HCT116 (cell line): ENCODE results near the gene NEK7. TPM values are rescaled to one million over a fixed set of nuclear protein-coding genes. Genes with fewer than 3 reads are reported as not detected.
"Not testable (repeated sequence)": the region's sequence is repeated elsewhere in the genome, so short reads cannot be mapped to it uniquely, and the experiment has no call there.

ENCODE experiments used
- ATAC-seq: fragments of 200-7000 bp; cut with Tn5 transposase; 2 replicates; pipeline ENCODE4 v1.9.1; 2020; ENCODE audit warnings: mild to moderate bottlenecking, moderate library complexity
- BruUV-seq: library from RNA; stranded (reverse); fragments of 400-500 nt; replicated peaks from 2 replicates; lab custom pipeline; 2021; lab: Mats Ljungman, UMichigan
- CTCF ChIA-PET: fragments of 300-600 bp; sonication (Branson Sonifier 250); formaldehyde crosslinking; loops from one replicate; lab custom pipeline; 2021; ENCODE audit warnings: antibody characterized with exemption; lab: Charles Lee
- POLR2A ChIA-PET: fragments of 300-600, 350-600 bp; sonication (Branson Sonifier 250); formaldehyde crosslinking; loops from one replicate; lab custom pipeline; 2021; ENCODE audit warnings: antibody characterized with exemption; lab: Charles Lee
- RAD21 ChIA-PET, 2 experiments: fragments of 300-600 bp; sonication (Branson Sonifier 250); formaldehyde crosslinking; loops; one replicate each; lab custom pipeline; 2023; ENCODE audit warnings: low total read pairs in 2 of 2; ENCODE audit not compliant: uncharacterized antibody in 2 of 2, unreplicated experiment in 2 of 2, low non-redundant PET in 1 of 2; lab: Charles Lee
- DNase-seq: peaks from one replicate; pipeline ENCODE4 v3.0.0-alpha.2; 2010; ENCODE audit warnings: low read depth, low spot score
- H2AFZ ChIP-seq: fragments of 200-600 bp; shearing (Covaris generic), sonication (generic); 2 replicates; pipeline ENCODE4 v1.6.1; 2017; ENCODE audit warnings: low read depth, mixed run types, mixed read lengths, antibody characterized with exemption, low read length; ENCODE audit not compliant: poor library complexity, severe bottlenecking
- H3K27ac ChIP-seq: 2 replicates; pipeline ENCODE4 v1.5.1; 2012; ENCODE audit warnings: low read depth, low read length
- H3K27me3 ChIP-seq: fragments of 200-600 bp; sonication (generic); 2 replicates; pipeline ENCODE4 v1.6.1; 2016; ENCODE audit warnings: mixed run types, low read length, mixed read lengths; ENCODE audit not compliant: insufficient read depth
- H3K36me3 ChIP-seq, 2 experiments: fragments of 200-500 bp in 1 of 2; fragments of 200-600 bp in 1 of 2; sonication (Bioruptor generic) in 1 of 2; sonication (generic) in 1 of 2; 2 replicates each; pipeline versions ENCODE4 v1.5.1 to v1.6.1; 2014 to 2016; ENCODE audit warnings: low read length in 2 of 2, inconsistent platforms in 1 of 2, mixed read lengths in 1 of 2, mixed run types in 1 of 2; ENCODE audit not compliant: insufficient read depth in 2 of 2, control insufficient read depth in 1 of 2
- H3K4me1 ChIP-seq, 2 experiments: fragments of 200-600 bp in 1 of 2; sonication (generic) in 1 of 2; 2 replicates each; pipeline versions ENCODE4 v1.5.1 to v1.6.1; 2012 to 2017; ENCODE audit warnings: low read length in 2 of 2, inconsistent platforms in 1 of 2, mild to moderate bottlenecking in 1 of 2, mixed read lengths in 1 of 2, mixed run types in 1 of 2, moderate library complexity in 1 of 2; ENCODE audit not compliant: insufficient read depth in 2 of 2, control insufficient read depth in 1 of 2
- H3K4me2 ChIP-seq: fragments of 200-600 bp; sonication (generic); 2 replicates; pipeline ENCODE4 v1.6.1; 2017; ENCODE audit warnings: mixed run types, low read length, mixed read lengths
- H3K4me3 ChIP-seq, 2 experiments: fragments of 200-600 bp in 1 of 2; sonication (generic) in 1 of 2; replicated peaks in 1 of 2; 2 replicates each; pipeline ENCODE4 v1.5.1; 2011 to 2016; ENCODE audit warnings: low read length in 2 of 2, control low read depth in 1 of 2, low read depth in 1 of 2, mild to moderate bottlenecking in 1 of 2, mixed read lengths in 1 of 2, mixed run types in 1 of 2
- H3K79me2 ChIP-seq: fragments of 200-600 bp; sonication (generic); 2 replicates; pipeline ENCODE4 v1.6.1; 2017; ENCODE audit warnings: mild to moderate bottlenecking, mixed run types, low read length, moderate library complexity, mixed read lengths; ENCODE audit not compliant: insufficient read depth
- H3K9ac ChIP-seq: fragments of 200-600 bp; sonication (generic); 2 replicates; pipeline ENCODE4 v1.6.1; 2016; ENCODE audit warnings: low read length, mixed read lengths
- H3K9me2 ChIP-seq: fragments of 200-600 bp; sonication (generic), shearing (Covaris generic); 2 replicates; pipeline ENCODE4 v1.6.1; 2017; ENCODE audit warnings: mixed run types, mild to moderate bottlenecking, moderate library complexity; ENCODE audit not compliant: insufficient read depth
- H3K9me3 ChIP-seq, 2 experiments: fragments of 200-500 bp in 1 of 2; fragments of 200-600 bp in 1 of 2; sonication (Bioruptor generic) in 1 of 2; sonication (generic) in 1 of 2; 2 replicates each; pipeline ENCODE4 v1.6.1; 2014 to 2017; ENCODE audit warnings: low read length in 2 of 2, mixed read lengths in 2 of 2, inconsistent platforms in 1 of 2, low read depth in 1 of 2, mild to moderate bottlenecking in 1 of 2, mixed run types in 1 of 2, moderate library complexity in 1 of 2; ENCODE audit not compliant: control insufficient read depth in 1 of 2, insufficient read depth in 1 of 2
- H4K20me1 ChIP-seq: fragments of 200-600 bp; sonication (generic), shearing (Covaris generic); 2 replicates; pipeline ENCODE4 v1.6.1; 2017; ENCODE audit warnings: mixed run types, mild to moderate bottlenecking, moderate library complexity; ENCODE audit not compliant: insufficient read depth
- ATF3 ChIP-seq: IDR thresholded peaks from 2 replicates; pipeline ENCODE4 v1.6.1; 2012
- CBX3 ChIP-seq: IDR thresholded peaks from 2 replicates; pipeline ENCODE4 v1.6.1; 2012; ENCODE audit warnings: low read depth
- CEBPB ChIP-seq: IDR thresholded peaks from 2 replicates; pipeline ENCODE4 v1.6.1; 2012; ENCODE audit warnings: low read depth
- EGR1 ChIP-seq: IDR thresholded peaks from 2 replicates; pipeline ENCODE4 v1.6.1; 2012; ENCODE audit warnings: low read depth
- ELF1 ChIP-seq: IDR thresholded peaks from 2 replicates; pipeline ENCODE4 v1.6.1; 2012; ENCODE audit warnings: low read depth, borderline replicate concordance
- JUND ChIP-seq: IDR thresholded peaks from 2 replicates; pipeline ENCODE4 v1.6.1; 2012
- POLR2AphosphoS5 ChIP-seq: IDR thresholded peaks from 2 replicates; pipeline ENCODE4 v1.6.1; 2011; ENCODE audit warnings: mild to moderate bottlenecking, low read depth, low read length, moderate library complexity
- RAD21 ChIP-seq: IDR thresholded peaks from 2 replicates; pipeline ENCODE4 v1.6.1; 2012; ENCODE audit warnings: low read depth, mild to moderate bottlenecking
- REST ChIP-seq: IDR thresholded peaks from 2 replicates; pipeline ENCODE4 v1.6.1; 2012; ENCODE audit warnings: low read depth
- SRF ChIP-seq: IDR thresholded peaks from 2 replicates; pipeline ENCODE4 v1.6.1; 2012; ENCODE audit warnings: low read depth
- ZBTB33 ChIP-seq: IDR thresholded peaks from 2 replicates; pipeline ENCODE4 v1.6.1; 2011; ENCODE audit warnings: mild to moderate bottlenecking, low read length, moderate library complexity; ENCODE audit not compliant: insufficient replicate concordance; ENCODE audit errors: extremely low read depth
- ZFX ChIP-seq: fragments of 450-650 bp; IDR thresholded peaks from 2 replicates; pipeline ENCODE4 v1.6.1; 2017
- intact Hi-C: fragments of 100-400 bp; cut with micrococcal nuclease; formaldehyde crosslinking; loops from 2 replicates; pipeline ENCODE4 v1.10.0; 2022
- total RNA-seq: library from RNA; stranded (reverse); gene quantifications from one replicate; pipeline ENCODE4 v1.2.1, GENCODE V29; 2021; ENCODE audit not compliant: unreplicated experiment

NEK7 gene
- total RNA-seq, 1 experiment from 2014 or later, result 33.0 TPM

GRCh38 chr1:198191117-198191516 lies 34.3 kb downstream of the NEK7 start (continued):
- TF ChIP-seq JUND (no peak), ZBTB33 (no peak), ATF3 (no peak), ZFX (no peak)

GRCh38 chr1:198193871-198194270 lies 37.1 kb downstream of the NEK7 start:
- BruUV-seq, H3K4me3 ChIP-seq, RAD21 ChIA-PET, POLR2A ChIA-PET, intact Hi-C loops, H3K9ac ChIP-seq, H3K4me1 ChIP-seq, CTCF ChIA-PET, H3K79me2 ChIP-seq, H3K36me3 ChIP-seq, H4K20me1 ChIP-seq, H3K9me3 ChIP-seq, H3K27ac ChIP-seq, DNase-seq, H3K27me3 ChIP-seq, ATAC-seq, H3K9me2 ChIP-seq, H2AFZ ChIP-seq, H3K4me2 ChIP-seq: not testable (repeated sequence)

- DNase-seq (no peak), ATAC-seq (no peak)
- ChIA-PET CTCF (no interaction called here), RAD21 (no interaction called here), POLR2A (no interaction called here)
- Histone ChIP-seq H3K4me2 (no peak overlapping the region), H4K20me1 (no peaks in the 10 kb centered on the region), H3K4me1 (no peaks in the 10 kb centered on the region), H3K27ac (no peak overlapping the region), H2AFZ (no peak overlapping the region), H3K9me2 (no peaks in the 10 kb centered on the region), H3K79me2 (peaks cover 3% of the 10 kb centered on the region; the same call in 1 of the 2 replicates), H3K9ac (no peak overlapping the region), H3K9me3 (no peaks in the 10 kb centered on the region), H3K27me3 (no peaks in the 10 kb centered on the region), H3K4me3 (no peak overlapping the region), H3K36me3 (no peaks in the 10 kb centered on the region)
- intact Hi-C loops, result no loop called here
- no TSS peak for BruUV-seq
- TF ChIP-seq EGR1, result no peak
- TF ChIP-seq SRF, result no peak
- no peak for TF ChIP-seq ATF3
- TF ChIP-seq CEBPB, result no peak
- no peak for TF ChIP-seq REST
- TF ChIP-seq CBX3, result no peak
- TF ChIP-seq ELF1, result no peak
- TF ChIP-seq POLR2AphosphoS5, result no peak
- no peak for TF ChIP-seq RAD21
Observed at GRCh38 chr1:198196630-198197029, 39.8 kb downstream of the NEK7 start.
